ENCODE data around the gene SAMD14. TPM values are rescaled to one million over a fixed set of nuclear protein-coding genes. Genes with fewer than 3 reads are reported as not detected.

The SAMD14 gene
- polyA plus RNA-seq, 2 donors: 0.37 to 0.44 TPM

DNA sequence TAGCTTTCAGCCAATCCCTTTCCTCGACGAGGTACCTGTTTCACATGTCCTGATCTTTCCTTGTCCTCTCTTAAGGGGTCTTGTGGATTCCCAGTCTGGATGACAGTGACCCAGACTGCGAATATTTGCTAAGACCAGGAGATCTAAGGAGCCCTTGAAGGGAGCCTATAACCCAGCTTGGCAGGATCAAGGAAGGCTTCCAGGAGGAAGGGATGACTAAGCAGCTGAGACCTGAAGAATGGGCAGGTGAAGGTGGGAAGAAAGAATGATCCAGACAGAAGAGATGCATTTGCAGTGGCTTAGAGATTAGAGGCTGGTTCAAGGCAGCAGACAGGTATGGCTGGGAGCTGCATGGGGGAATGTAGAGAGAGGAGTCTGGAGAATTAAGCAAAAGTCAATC lies 36.7 kb downstream of the SAMD14 start:
- Histone ChIP-seq H3K27me3 (ENCODE audit: control insufficient read depth in 1 of 2, insufficient read depth in 2 of 2, low read length in 2 of 2) (no peaks in the 10 kb centered on the region), H3K4me1 (ENCODE audit: control insufficient read depth in 2 of 2, insufficient read depth in 2 of 2, low read length in 1 of 2) (peaks cover 8 to 11% of the 10 kb centered on the region in 2 donors), H3K27ac (ENCODE audit: low read depth in 2 of 2, low read length in 1 of 2) (no peak overlapping the region), H3K9me3 (ENCODE audit: control insufficient read depth in 2 of 2, insufficient read depth in 1 of 2, low read depth in 1 of 2, low read length in 1 of 2) (no peaks in the 10 kb centered on the region), H3K36me3 (ENCODE audit: control insufficient read depth in 2 of 2, insufficient read depth in 2 of 2, low read length in 1 of 2) (peaks cover 9 to 21% of the 10 kb centered on the region in 2 donors), H3K4me3 (ENCODE audit: low read depth in 1 of 2, low read length in 2 of 2) (no peak overlapping the region)
- 77 to 80% methylated on average over 3 of the region's 3 CpGs for whole genome bisulfite sequencing, 2 donors

DNA sequence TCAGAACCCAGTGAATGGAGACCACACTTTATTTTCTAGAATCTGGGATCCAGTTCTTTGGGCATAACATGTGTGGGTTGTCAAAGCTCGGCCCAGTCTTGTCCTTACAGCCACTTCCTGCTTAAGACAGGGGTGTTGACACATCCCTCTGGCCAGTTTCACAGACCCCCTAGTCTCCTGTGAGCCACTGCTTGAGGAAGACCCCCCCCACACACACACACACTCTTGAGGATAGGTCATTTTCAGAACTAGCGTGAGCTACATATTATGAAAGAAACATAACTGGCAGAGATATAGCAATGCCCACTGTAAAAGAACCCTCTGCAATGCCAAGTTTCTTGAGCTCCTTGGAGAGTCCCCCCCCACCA lies 38.1 kb downstream of the SAMD14 start:
- Histone ChIP-seq H3K4me3 (ENCODE audit: low read depth in 1 of 2, low read length in 2 of 2) (no peak overlapping the region), H3K36me3 (ENCODE audit: control insufficient read depth in 2 of 2, insufficient read depth in 2 of 2, low read length in 1 of 2) (peaks cover 9 to 21% of the 10 kb centered on the region in 2 donors), H3K27ac (ENCODE audit: low read depth in 2 of 2, low read length in 1 of 2) (no peak overlapping the region), H3K9me3 (ENCODE audit: control insufficient read depth in 2 of 2, insufficient read depth in 1 of 2, low read depth in 1 of 2, low read length in 1 of 2) (no peaks in the 10 kb centered on the region), H3K27me3 (ENCODE audit: control insufficient read depth in 1 of 2, insufficient read depth in 2 of 2, low read length in 2 of 2) (no peaks in the 10 kb centered on the region), H3K4me1 (ENCODE audit: control insufficient read depth in 2 of 2, insufficient read depth in 2 of 2, low read length in 1 of 2) (peaks cover 8 to 11% of the 10 kb centered on the region in 2 donors)
- WGBS, 2 donors: 62 to 80% methylated on average over 2 of the region's 2 CpGs

DNA sequence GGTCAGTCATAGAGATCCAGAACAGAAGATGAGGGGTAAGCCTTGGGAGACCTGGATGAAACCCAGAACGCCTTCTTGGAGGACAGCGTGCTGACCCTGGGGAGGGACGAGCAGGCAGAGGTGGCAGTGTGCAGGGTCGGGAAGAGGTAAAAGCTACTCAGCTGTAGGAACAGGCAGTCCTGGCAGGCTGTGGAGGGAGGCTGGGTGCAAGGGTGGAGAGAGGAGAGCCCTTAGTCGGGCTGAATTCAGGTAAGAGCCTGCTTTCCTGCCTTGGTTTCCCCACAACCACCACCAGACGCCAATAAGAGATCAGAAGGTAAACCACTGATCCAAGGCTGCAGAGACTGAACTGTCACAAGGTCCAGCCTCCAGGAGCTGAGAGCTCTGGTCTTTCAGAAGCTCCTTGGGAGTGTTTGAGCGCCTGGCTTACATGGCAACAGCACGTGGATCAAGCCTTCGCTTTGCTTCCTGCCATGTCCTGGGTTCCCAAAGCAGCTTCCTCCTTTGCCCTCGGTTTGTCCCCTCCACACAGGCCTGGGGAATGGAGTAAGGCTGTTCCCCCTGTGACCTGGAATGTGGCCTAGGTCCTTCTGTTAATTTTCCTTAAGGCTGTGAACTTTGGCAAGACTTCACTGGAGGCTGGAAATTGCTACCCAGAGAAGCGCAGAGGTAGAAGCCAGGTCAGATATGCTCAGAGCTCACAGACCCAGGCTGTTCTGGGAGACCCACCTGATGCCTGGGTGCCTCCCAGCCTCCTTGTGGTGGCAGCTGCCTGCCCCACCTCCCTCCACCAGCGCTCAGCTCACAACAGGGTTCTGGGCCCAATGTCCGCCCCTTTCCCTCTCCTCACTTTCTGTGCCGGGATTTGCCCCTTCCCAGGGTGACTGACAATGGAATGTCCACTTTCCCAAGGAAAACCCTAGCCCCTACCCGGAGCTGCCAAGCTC lies 38.7 kb downstream of the SAMD14 start:
- Histone ChIP-seq H3K9me3 (ENCODE audit: control insufficient read depth in 2 of 2, insufficient read depth in 1 of 2, low read depth in 1 of 2, low read length in 1 of 2) (no peaks in the 10 kb centered on the region), H3K4me3 (ENCODE audit: low read depth in 1 of 2, low read length in 2 of 2) (no peak overlapping the region), H3K36me3 (ENCODE audit: control insufficient read depth in 2 of 2, insufficient read depth in 2 of 2, low read length in 1 of 2) (peaks cover 9 to 21% of the 10 kb centered on the region in 2 donors), H3K4me1 (ENCODE audit: control insufficient read depth in 2 of 2, insufficient read depth in 2 of 2, low read length in 1 of 2) (peaks cover 5 to 7% of the 10 kb centered on the region in 2 donors), H3K27ac (ENCODE audit: low read depth in 2 of 2, low read length in 1 of 2) (no peak overlapping the region), H3K27me3 (ENCODE audit: control insufficient read depth in 1 of 2, insufficient read depth in 2 of 2, low read length in 2 of 2) (no peaks in the 10 kb centered on the region)
- WGBS, 2 donors: 68 to 69% methylated on average over 15 of the region's 15 CpGs

DNA sequence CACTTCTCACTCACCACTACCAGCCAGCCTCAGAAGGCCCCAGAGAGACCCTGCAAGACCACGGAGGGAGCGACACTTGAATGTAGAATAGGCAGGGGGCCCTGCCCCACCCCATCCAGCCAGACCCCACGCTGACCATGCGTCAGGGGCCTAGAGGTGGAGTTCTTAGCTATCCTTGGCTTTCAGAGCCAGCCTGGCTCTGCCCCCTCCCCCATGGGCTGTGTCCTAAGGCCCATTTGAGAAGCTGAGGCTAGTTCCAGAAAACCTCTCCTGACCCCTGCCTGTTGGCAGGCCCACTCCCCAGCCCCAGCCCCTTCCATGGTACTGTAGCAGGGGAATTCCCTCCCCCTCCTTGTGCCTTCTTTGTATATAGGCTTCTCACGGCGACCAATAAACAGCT lies 39.9 kb downstream of the SAMD14 start:
- Histone ChIP-seq H3K27me3 (ENCODE audit: control insufficient read depth in 1 of 2, insufficient read depth in 2 of 2, low read length in 2 of 2) (no peaks in the 10 kb centered on the region), H3K36me3 (ENCODE audit: control insufficient read depth in 2 of 2, insufficient read depth in 2 of 2, low read length in 1 of 2) (peaks cover 9 to 21% of the 10 kb centered on the region in 2 donors), H3K4me1 (ENCODE audit: control insufficient read depth in 2 of 2, insufficient read depth in 2 of 2, low read length in 1 of 2) (no peaks in the 10 kb centered on the region), H3K27ac (ENCODE audit: low read depth in 2 of 2, low read length in 1 of 2) (no peak overlapping the region), H3K4me3 (ENCODE audit: low read depth in 1 of 2, low read length in 2 of 2) (no peak overlapping the region), H3K9me3 (ENCODE audit: control insufficient read depth in 2 of 2, insufficient read depth in 1 of 2, low read depth in 1 of 2, low read length in 1 of 2) (no peaks in the 10 kb centered on the region)
- 76 to 83% methylated on average over 6 of the region's 6 CpGs for WGBS, 2 donors

DNA sequence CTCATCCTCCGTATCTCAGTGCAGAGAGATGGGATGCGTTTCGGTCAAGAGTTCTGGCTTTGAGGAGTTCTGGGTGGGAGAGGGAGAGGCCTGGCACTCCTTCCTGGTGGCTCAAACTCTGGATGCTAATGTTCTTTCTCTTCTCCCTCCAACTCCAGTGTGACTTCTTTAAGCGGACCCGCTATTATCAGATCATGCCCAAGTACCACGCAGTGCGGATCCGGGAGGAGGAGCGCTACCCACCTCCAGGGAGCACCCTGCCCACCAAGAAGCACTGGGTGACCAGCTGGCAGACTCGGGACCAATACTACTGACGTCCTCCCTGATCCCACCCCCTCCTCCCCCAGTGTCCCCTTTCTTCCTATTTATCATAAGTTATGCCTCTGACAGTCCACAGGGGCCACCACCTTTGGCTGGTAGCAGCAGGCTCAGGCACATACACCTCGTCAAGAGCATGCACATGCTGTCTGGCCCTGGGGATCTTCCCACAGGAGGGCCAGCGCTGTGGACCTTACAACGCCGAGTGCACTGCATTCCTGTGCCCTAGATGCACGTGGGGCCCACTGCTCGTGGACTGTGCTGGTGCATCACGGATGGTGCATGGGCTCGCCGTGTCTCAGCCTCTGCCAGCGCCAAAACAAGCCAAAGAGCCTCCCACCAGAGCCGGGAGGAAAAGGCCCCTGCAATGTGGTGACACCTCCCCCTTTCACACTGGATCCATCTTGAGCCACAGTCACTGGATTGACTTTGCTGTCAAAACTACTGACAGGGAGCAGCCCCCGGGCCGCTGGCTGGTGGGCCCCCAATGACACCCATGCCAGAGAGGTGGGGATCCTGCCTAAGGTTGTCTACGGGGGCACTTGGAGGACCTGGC lies 40.8 kb downstream of the SAMD14 start:
- Histone ChIP-seq H3K27ac (ENCODE audit: low read depth in 2 of 2, low read length in 1 of 2) (no peak overlapping the region), H3K4me3 (ENCODE audit: low read depth in 1 of 2, low read length in 2 of 2) (no peak overlapping the region), H3K27me3 (ENCODE audit: control insufficient read depth in 1 of 2, insufficient read depth in 2 of 2, low read length in 2 of 2) (no peaks in the 10 kb centered on the region), H3K36me3 (ENCODE audit: control insufficient read depth in 2 of 2, insufficient read depth in 2 of 2, low read length in 1 of 2) (peaks cover 9 to 21% of the 10 kb centered on the region in 2 donors), H3K9me3 (ENCODE audit: control insufficient read depth in 2 of 2, insufficient read depth in 1 of 2, low read depth in 1 of 2, low read length in 1 of 2) (no peaks in the 10 kb centered on the region), H3K4me1 (ENCODE audit: control insufficient read depth in 2 of 2, insufficient read depth in 2 of 2, low read length in 1 of 2) (no peaks in the 10 kb centered on the region)
- WGBS, 2 donors: 79 to 82% methylated on average over 25 of the region's 25 CpGs

DNA sequence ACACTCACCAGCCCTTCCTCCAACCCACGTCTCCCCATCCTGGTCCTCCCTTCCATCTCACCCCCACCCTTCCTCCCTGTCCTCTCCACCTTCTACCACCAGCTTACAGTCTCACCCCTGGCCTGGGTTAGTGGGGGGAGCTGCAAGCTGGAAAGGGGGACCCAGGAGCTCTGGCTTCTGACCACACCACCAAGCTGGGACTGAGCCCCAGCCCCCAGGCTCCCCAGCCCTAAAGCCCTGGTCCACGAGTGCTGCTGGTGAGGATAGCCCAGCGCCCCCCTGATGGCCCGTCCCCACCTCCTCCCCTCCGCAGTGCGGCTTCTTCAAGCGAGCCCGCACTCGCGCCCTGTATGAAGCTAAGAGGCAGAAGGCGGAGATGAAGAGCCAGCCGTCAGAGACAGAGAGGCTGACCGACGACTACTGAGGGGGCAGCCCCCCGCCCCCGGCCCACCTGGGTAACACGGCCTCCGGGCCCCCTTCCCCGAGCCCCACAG lies 42.0 kb downstream of the SAMD14 start:
- no peak overlapping the region for H3K4me3 ChIP-seq (ENCODE audit: low read depth in 1 of 2, low read length in 2 of 2)
- H3K27me3 ChIP-seq (ENCODE audit: control insufficient read depth in 1 of 2, insufficient read depth in 2 of 2, low read length in 2 of 2): no peaks in the 10 kb centered on the region
- H3K9me3 ChIP-seq (ENCODE audit: control insufficient read depth in 2 of 2, insufficient read depth in 1 of 2, low read depth in 1 of 2, low read length in 1 of 2): no peaks in the 10 kb centered on the region
- H3K4me1 ChIP-seq (ENCODE audit: control insufficient read depth in 2 of 2, insufficient read depth in 2 of 2, low read length in 1 of 2): no peaks in the 10 kb centered on the region
- H3K27ac ChIP-seq (ENCODE audit: low read depth in 2 of 2, low read length in 1 of 2): no peak overlapping the region
- WGBS, 2 donors: 80 to 82% methylated on average over 18 to 19 of the region's 19 CpGs
- peaks cover 9 to 21% of the 10 kb centered on the region in 2 donors for H3K36me3 ChIP-seq (ENCODE audit: control insufficient read depth in 2 of 2, insufficient read depth in 2 of 2, low read length in 1 of 2)

DNA sequence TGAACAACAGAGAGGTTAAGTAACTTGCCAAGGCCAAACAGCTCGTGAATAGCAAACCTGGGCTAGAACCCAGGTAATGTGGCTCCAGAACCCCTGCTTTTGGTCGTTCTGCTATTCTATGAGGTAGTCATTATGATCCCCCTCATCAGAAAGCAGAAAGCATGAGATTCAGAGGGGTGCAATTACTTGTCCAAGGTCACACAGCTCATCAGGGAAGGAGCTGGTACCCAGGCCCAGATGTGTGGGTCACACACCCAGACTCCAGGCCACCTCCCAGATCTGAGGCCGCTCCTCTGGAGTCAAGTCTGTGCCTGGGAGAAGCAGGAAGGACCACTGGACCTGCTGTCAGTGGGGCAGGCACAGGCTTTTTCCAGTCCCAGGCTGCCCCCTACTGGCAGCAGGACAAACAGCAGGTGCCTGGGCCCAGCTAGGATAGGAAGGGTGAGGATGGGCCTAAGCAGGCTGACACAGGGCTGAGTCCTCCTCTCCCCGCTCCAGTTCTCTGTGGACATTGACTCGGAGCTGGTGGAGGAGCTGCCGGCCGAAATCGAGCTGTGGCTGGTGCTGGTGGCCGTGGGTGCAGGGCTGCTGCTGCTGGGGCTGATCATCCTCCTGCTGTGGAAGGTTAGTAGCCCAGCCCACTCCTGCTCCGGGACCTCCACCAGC lies 42.6 kb downstream of the SAMD14 start:
- H3K36me3 ChIP-seq (ENCODE audit: control insufficient read depth in 2 of 2, insufficient read depth in 2 of 2, low read length in 1 of 2): peaks cover 9 to 21% of the 10 kb centered on the region in 2 donors
- no peak overlapping the region for H3K4me3 ChIP-seq (ENCODE audit: low read depth in 1 of 2, low read length in 2 of 2)
- H3K27me3 ChIP-seq (ENCODE audit: control insufficient read depth in 1 of 2, insufficient read depth in 2 of 2, low read length in 2 of 2): no peaks in the 10 kb centered on the region
- no peaks in the 10 kb centered on the region for H3K4me1 ChIP-seq (ENCODE audit: control insufficient read depth in 2 of 2, insufficient read depth in 2 of 2, low read length in 1 of 2)
- WGBS, 2 donors: 50 to 55% methylated on average over 9 to 10 of the region's 10 CpGs
- H3K27ac ChIP-seq (ENCODE audit: low read depth in 2 of 2, low read length in 1 of 2): no peak overlapping the region
- no peaks in the 10 kb centered on the region for H3K9me3 ChIP-seq (ENCODE audit: control insufficient read depth in 2 of 2, insufficient read depth in 1 of 2, low read depth in 1 of 2, low read length in 1 of 2)

DNA sequence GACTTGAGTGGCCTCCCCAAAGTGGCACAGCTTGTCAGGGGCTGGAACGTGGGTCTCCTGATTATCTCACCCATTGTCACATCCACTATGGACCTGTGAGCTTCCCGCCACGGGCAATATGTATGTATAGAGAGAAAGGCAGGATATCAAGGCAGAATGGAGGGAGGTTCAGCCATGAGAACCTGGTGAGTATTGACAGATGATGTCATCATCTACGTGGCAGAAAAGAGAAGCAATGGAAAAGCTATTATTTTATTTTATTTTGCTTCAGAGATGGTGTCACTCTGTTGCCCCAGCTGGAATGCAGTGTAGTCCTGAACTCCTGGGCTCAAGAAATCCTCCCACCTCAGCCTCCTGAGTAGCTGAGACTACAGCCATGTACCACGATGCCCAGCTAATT lies 48.2 kb downstream of the SAMD14 start:
- Histone ChIP-seq H3K4me3 (ENCODE audit: low read depth in 1 of 2, low read length in 2 of 2) (no peak overlapping the region), H3K4me1 (ENCODE audit: control insufficient read depth in 2 of 2, insufficient read depth in 2 of 2, low read length in 1 of 2) (peaks cover 0 to 10% of the 10 kb centered on the region in 2 donors), H3K9me3 (ENCODE audit: control insufficient read depth in 2 of 2, insufficient read depth in 1 of 2, low read depth in 1 of 2, low read length in 1 of 2) (no peaks in the 10 kb centered on the region), H3K27ac (ENCODE audit: low read depth in 2 of 2, low read length in 1 of 2) (no peak overlapping the region), H3K36me3 (ENCODE audit: control insufficient read depth in 2 of 2, insufficient read depth in 2 of 2, low read length in 1 of 2) (peaks cover 11 to 35% of the 10 kb centered on the region in 2 donors), H3K27me3 (ENCODE audit: control insufficient read depth in 1 of 2, insufficient read depth in 2 of 2, low read length in 2 of 2) (no peaks in the 10 kb centered on the region)
- WGBS, 2 donors: 80 to 82% methylated on average over 5 of the region's 5 CpGs

DNA sequence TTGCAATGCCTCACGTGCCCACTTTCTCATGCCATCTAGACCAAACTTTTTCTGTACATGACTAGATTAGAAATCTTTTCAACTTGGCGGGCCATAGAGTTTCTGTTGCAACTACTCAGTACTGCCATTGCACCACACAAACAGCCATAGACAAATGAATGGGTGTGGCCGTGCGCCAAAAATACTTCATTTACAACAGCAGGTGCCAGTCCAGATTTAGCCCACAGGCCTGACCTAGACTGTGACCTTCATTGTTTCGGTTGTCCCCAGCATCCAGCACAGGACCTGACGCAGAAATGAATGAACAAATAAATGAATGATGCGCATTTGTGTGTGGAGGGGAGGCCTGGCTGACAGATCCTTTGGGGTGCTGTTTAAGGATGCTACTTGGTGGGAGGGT lies 49.1 kb downstream of the SAMD14 start:
- H3K4me3 ChIP-seq (ENCODE audit: low read depth in 1 of 2, low read length in 2 of 2): no peak overlapping the region
- WGBS, 2 donors: 81 to 85% methylated on average over 7 of the region's 7 CpGs
- H3K27ac ChIP-seq (ENCODE audit: low read depth in 2 of 2, low read length in 1 of 2): no peak overlapping the region
- H3K4me1 ChIP-seq (ENCODE audit: control insufficient read depth in 2 of 2, insufficient read depth in 2 of 2, low read length in 1 of 2): peaks cover 0 to 10% of the 10 kb centered on the region in 2 donors
- peaks cover 11 to 40% of the 10 kb centered on the region in 2 donors for H3K36me3 ChIP-seq (ENCODE audit: control insufficient read depth in 2 of 2, insufficient read depth in 2 of 2, low read length in 1 of 2)
- H3K9me3 ChIP-seq (ENCODE audit: control insufficient read depth in 2 of 2, insufficient read depth in 1 of 2, low read depth in 1 of 2, low read length in 1 of 2): no peaks in the 10 kb centered on the region
- H3K27me3 ChIP-seq (ENCODE audit: control insufficient read depth in 1 of 2, insufficient read depth in 2 of 2, low read length in 2 of 2): no peaks in the 10 kb centered on the region

Measured in esophagus (tissue), 2 donors.